Measurements from ENCODE around the gene LRCOL1.

Gene LRCOL1

GRCh38 chr12:132563911-132564310 lies 46.5 kb downstream of the LRCOL1 start:
- no peaks in the 10 kb centered on the region for H3K27me3 ChIP-seq (replicated peaks; ENCODE audit: insufficient read depth, low read length)
- H3K9me3 ChIP-seq (replicated peaks; ENCODE audit: insufficient read depth, low read length), result no peaks in the 10 kb centered on the region
- H3K4me3 ChIP-seq (ENCODE audit: low read length), result no peak overlapping the region
- H3K27ac ChIP-seq (ENCODE audit: low read length), result no peak overlapping the region
- no peak for TF ChIP-seq CTCF (IDR thresholded peaks at IDR 0.05; ENCODE audit: low read length)
- H4K20me1 ChIP-seq (ENCODE audit: insufficient read depth, low read length), result no peaks in the 10 kb centered on the region
- no peaks in the 10 kb centered on the region for H3K36me3 ChIP-seq (replicated peaks; ENCODE audit: insufficient read depth, low read length)
- H3K79me2 ChIP-seq (ENCODE audit: low read length), result no peaks in the 10 kb centered on the region
- no peak for DNase-seq
- no peak overlapping the region for H2AFZ ChIP-seq (ENCODE audit: low read length)
- H3K4me1 ChIP-seq (ENCODE audit: low read length), result no peaks in the 10 kb centered on the region
- H3K9me2 ChIP-seq (replicated peaks; ENCODE audit: insufficient read depth, low read length), result no peaks in the 10 kb centered on the region
- H3K4me2 ChIP-seq (ENCODE audit: low read depth, low read length), result no peak overlapping the region
- H3F3A ChIP-seq (ENCODE audit: insufficient read depth, low read length), result no peaks in the 10 kb centered on the region
- no peak overlapping the region for H3K9ac ChIP-seq (ENCODE audit: low read length)

GRCh38 chr12:132562489-132563021 lies 47.8 kb downstream of the LRCOL1 start:
- TF ChIP-seq EZH2phosphoT487 (IDR thresholded peaks at IDR 0.05; ENCODE audit: low read length) (no peak), CTCF (IDR thresholded peaks at IDR 0.05; ENCODE audit: low read length) (no peak), EZH2 (optimal IDR thresholded peaks at IDR 0.05; ENCODE audit: low read depth, low read length) (no peak)
- no peak overlapping the region for H3K27ac ChIP-seq (ENCODE audit: low read length)
- no peaks in the 10 kb centered on the region for H3K79me2 ChIP-seq (ENCODE audit: low read length)
- no peaks in the 10 kb centered on the region for H3K9me2 ChIP-seq (replicated peaks; ENCODE audit: insufficient read depth, low read length)
- no peaks in the 10 kb centered on the region for H3F3A ChIP-seq (ENCODE audit: insufficient read depth, low read length)
- no peaks in the 10 kb centered on the region for H3K9me3 ChIP-seq (replicated peaks; ENCODE audit: insufficient read depth, low read length)
- no peak overlapping the region for H3K9ac ChIP-seq (ENCODE audit: low read length)
- H2AFZ ChIP-seq (ENCODE audit: low read length), result no peak overlapping the region
- H3K4me3 ChIP-seq (ENCODE audit: low read length), result no peak overlapping the region
- H4K20me1 ChIP-seq (ENCODE audit: insufficient read depth, low read length), result no peaks in the 10 kb centered on the region
- H3K4me1 ChIP-seq (ENCODE audit: low read length), result no peaks in the 10 kb centered on the region
- no peaks in the 10 kb centered on the region for H3K27me3 ChIP-seq (replicated peaks; ENCODE audit: insufficient read depth, low read length)
- H3K4me2 ChIP-seq (ENCODE audit: low read depth, low read length), result no peak overlapping the region
- no peaks in the 10 kb centered on the region for H3K36me3 ChIP-seq (replicated peaks; ENCODE audit: insufficient read depth, low read length)
- DNase-seq, result no peak

- TF ChIP-seq CTCF (IDR thresholded peaks at IDR 0.05; ENCODE audit: low read length) (no peak), EZH2 (optimal IDR thresholded peaks at IDR 0.05; ENCODE audit: low read depth, low read length) (no peak), EZH2phosphoT487 (IDR thresholded peaks at IDR 0.05; ENCODE audit: low read length) (no peak)
- Histone ChIP-seq H3K79me2 (ENCODE audit: low read length) (no peaks in the 10 kb centered on the region), H3K9me3 (replicated peaks; ENCODE audit: insufficient read depth, low read length) (no peaks in the 10 kb centered on the region), H3K4me2 (ENCODE audit: low read depth, low read length) (no peak overlapping the region), H3F3A (ENCODE audit: insufficient read depth, low read length) (no peaks in the 10 kb centered on the region), H3K9me2 (replicated peaks; ENCODE audit: insufficient read depth, low read length) (no peaks in the 10 kb centered on the region), H3K9ac (ENCODE audit: low read length) (no peak overlapping the region), H2AFZ (ENCODE audit: low read length) (no peak overlapping the region), H3K27ac (ENCODE audit: low read length) (no peak overlapping the region), H3K4me3 (ENCODE audit: low read length) (no peak overlapping the region; the same call in 1 of the 2 replicates), H4K20me1 (ENCODE audit: insufficient read depth, low read length) (no peaks in the 10 kb centered on the region), H3K4me1 (ENCODE audit: low read length) (no peaks in the 10 kb centered on the region), H3K36me3 (replicated peaks; ENCODE audit: insufficient read depth, low read length) (no peaks in the 10 kb centered on the region), H3K27me3 (replicated peaks; ENCODE audit: insufficient read depth, low read length) (no peaks in the 10 kb centered on the region)
- no peak for DNase-seq
Measured at GRCh38 chr12:132561427-132562156, 48.8 kb downstream of the LRCOL1 start.
